Thoracic aorta (tissue), 2 donors: ENCODE data around the gene INPP4A. TPM values are rescaled to one million over a fixed set of nuclear protein-coding genes. Genes with fewer than 3 reads are reported as not detected.

Experiments
- ATAC-seq: fragments of 150-250 bp; one replicate; pipeline ENCODE4 v1.8.0; 2017; ENCODE audit warnings: low read depth; ENCODE audit not compliant: insufficient number of reproducible peaks, low FRiP score
- DNase-seq: peaks from one replicate; pipeline ENCODE4 v3.0.0-alpha.2; 2020; ENCODE audit warnings: low spot score
- H3K27ac ChIP-seq, 2 donors: fragments of 200-600 bp; sonication (generic); 1 replicate in 1 of 2; 2 replicates in 1 of 2; pipeline ENCODE4 v1.5.1; 2016; ENCODE audit warnings: mild to moderate bottlenecking in 2 of 2, moderate library complexity in 2 of 2
- H3K27me3 ChIP-seq: fragments of 200-600 bp; sonication (generic); replicated peaks from 2 replicates; pipeline ENCODE4 v1.6.0; 2016; ENCODE audit warnings: mild to moderate bottlenecking; ENCODE audit not compliant: insufficient read depth
- H3K36me3 ChIP-seq: fragments of 200-600 bp; sonication (generic); one replicate; pipeline ENCODE4 v1.5.1; 2016
- H3K4me1 ChIP-seq, 2 donors: fragments of 200-600 bp; sonication (generic); 1 replicate in 1 of 2; 2 replicates in 1 of 2; pipeline versions ENCODE4 v1.5.1 to v1.6.0; 2016; ENCODE audit warnings: low read depth in 2 of 2, mild to moderate bottlenecking in 1 of 2; ENCODE audit not compliant: control insufficient read depth in 1 of 2
- H3K4me3 ChIP-seq: fragments of 200-600 bp; sonication (generic); 2 replicates; pipeline ENCODE4 v1.5.1; 2016; ENCODE audit warnings: mild to moderate bottlenecking
- H3K9me3 ChIP-seq: fragments of 200-600 bp; sonication (generic); 2 replicates; pipeline ENCODE4 v1.5.1; 2016
- total RNA-seq, 2 donors: library from RNA; depleted of rRNA; stranded (reverse); fragments of >200 nt; gene quantifications; one replicate each; pipeline versions ENCODE4 v1.1.0 to v1.2.3, GENCODE V29; 2016
- TF ChIP-seq, protein P1 (sequence below): fragments of 200-600 bp; sonication (generic); IDR thresholded peaks from one replicate; pipeline ENCODE4 v1.5.1; 2019; ENCODE audit warnings: antibody characterized with exemption

INPP4A gene
- total RNA-seq, 2 donors from 2014 or later: 29.4 to 40.6 TPM

- DNase-seq: no peak
- no peak for ATAC-seq
- H3K9me3 ChIP-seq: no peaks in the 10 kb centered on the region
- H3K27me3 ChIP-seq: no peaks in the 10 kb centered on the region
- no peaks in the 10 kb centered on the region for H3K36me3 ChIP-seq
- peaks cover 15 to 34% of the 10 kb centered on the region in 2 donors for H3K4me1 ChIP-seq
- H3K27ac ChIP-seq: no peak overlapping the region
- TF ChIP-seq, protein P1, sequence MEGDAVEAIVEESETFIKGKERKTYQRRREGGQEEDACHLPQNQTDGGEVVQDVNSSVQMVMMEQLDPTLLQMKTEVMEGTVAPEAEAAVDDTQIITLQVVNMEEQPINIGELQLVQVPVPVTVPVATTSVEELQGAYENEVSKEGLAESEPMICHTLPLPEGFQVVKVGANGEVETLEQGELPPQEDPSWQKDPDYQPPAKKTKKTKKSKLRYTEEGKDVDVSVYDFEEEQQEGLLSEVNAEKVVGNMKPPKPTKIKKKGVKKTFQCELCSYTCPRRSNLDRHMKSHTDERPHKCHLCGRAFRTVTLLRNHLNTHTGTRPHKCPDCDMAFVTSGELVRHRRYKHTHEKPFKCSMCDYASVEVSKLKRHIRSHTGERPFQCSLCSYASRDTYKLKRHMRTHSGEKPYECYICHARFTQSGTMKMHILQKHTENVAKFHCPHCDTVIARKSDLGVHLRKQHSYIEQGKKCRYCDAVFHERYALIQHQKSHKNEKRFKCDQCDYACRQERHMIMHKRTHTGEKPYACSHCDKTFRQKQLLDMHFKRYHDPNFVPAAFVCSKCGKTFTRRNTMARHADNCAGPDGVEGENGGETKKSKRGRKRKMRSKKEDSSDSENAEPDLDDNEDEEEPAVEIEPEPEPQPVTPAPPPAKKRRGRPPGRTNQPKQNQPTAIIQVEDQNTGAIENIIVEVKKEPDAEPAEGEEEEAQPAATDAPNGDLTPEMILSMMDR: no peak
- no peak overlapping the region for H3K4me3 ChIP-seq
Observed at GRCh38 chr2:98482362-98482761, 37.7 kb downstream of the INPP4A start.

DNA sequence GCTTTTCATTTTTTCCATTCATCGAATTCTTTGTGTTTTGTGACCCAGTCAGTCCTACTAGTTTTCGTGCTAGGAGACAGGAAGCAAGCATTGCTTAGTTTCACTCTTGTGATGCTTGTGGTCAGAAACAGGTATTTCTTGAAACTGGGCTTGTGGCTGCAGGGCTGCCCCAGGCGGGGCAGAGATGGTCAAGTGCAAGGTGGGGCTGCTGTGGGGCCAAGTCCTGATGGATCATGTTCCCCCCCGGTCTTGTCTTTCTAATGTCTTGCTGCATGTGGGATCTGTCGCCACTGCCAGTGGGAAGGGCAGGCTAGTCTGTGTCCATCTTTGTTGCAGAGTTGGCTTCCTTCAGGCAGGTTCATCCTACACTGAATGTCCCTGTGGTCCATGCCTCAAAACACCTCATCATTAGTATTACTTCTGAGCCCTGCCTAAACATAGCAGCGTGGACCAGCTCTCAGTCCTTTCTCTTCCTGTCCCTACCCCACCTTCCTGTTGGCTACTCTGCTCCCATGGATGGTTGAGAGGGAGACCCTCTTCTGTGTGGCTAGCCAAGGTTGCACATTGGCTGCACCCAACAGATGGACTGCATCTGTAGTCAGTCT lies 38.7 kb downstream of the INPP4A start:
- Histone ChIP-seq H3K27ac (no peak overlapping the region), H3K9me3 (no peaks in the 10 kb centered on the region), H3K36me3 (no peaks in the 10 kb centered on the region), H3K4me1 (peaks cover 15 to 35% of the 10 kb centered on the region in 2 donors), H3K27me3 (no peaks in the 10 kb centered on the region), H3K4me3 (no peak overlapping the region)
- DNase-seq (no peak), ATAC-seq (no peak)
- TF ChIP-seq, protein P1: no peak

DNA sequence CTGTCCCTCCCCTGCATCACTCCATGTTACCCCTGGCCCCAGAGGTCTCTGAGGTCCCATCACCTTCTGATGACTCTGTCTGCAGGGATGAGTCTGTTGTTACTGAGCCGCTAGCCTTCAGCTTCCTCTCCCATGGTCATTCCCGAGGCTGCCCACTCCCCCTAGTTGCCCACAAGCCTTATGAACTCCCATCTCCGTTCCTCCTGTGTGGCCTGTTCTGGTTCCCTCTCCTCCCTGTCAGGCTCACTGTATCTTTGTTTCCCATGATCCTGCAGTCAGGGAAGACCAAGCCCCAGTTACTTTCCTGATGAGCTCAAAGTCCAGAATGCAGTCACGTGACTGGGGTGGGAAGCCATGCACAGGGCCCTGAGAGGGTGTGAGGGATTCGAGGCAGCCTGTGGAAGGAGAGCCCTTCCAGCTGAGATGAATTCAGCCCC lies 39.5 kb downstream of the INPP4A start:
- no peaks in the 10 kb centered on the region for H3K36me3 ChIP-seq
- H3K27ac ChIP-seq: no peak overlapping the region
- TF ChIP-seq, protein P1: no peak
- H3K27me3 ChIP-seq: no peaks in the 10 kb centered on the region
- H3K4me3 ChIP-seq: no peak overlapping the region
- DNase-seq (no peak), ATAC-seq (no peak)
- no peaks in the 10 kb centered on the region for H3K9me3 ChIP-seq
- peaks cover 13 to 27% of the 10 kb centered on the region in 2 donors for H3K4me1 ChIP-seq

GRCh38 chr2:98484652-98485452 lies 40.2 kb downstream of the INPP4A start:
- Histone ChIP-seq H3K36me3 (no peaks in the 10 kb centered on the region), H3K9me3 (no peaks in the 10 kb centered on the region), H3K27me3 (no peaks in the 10 kb centered on the region), H3K4me1 (peaks cover 7 to 20% of the 10 kb centered on the region in 2 donors), H3K4me3 (no peak overlapping the region), H3K27ac (no peak overlapping the region)
- no peak for DNase-seq
- no peak for ATAC-seq
- TF ChIP-seq, protein P1: no peak

GRCh38 chr2:98485453-98485755 lies 40.7 kb downstream of the INPP4A start:
- peaks cover 3 to 14% of the 10 kb centered on the region in 2 donors for H3K4me1 ChIP-seq

More at GRCh38 chr2:98485453-98485755, 40.7 kb downstream of the INPP4A start:
- Histone ChIP-seq H3K9me3 (no peaks in the 10 kb centered on the region), H3K36me3 (no peaks in the 10 kb centered on the region), H3K27me3 (no peaks in the 10 kb centered on the region), H3K4me3 (no peak overlapping the region), H3K27ac (no peak overlapping the region)
- DNase-seq (no peak), ATAC-seq (no peak)
- TF ChIP-seq, protein P1: no peak
